HS-27A (cell line): ENCODE measurements around the gene UBR1.

Experiments used
- DNase-seq: peaks from one replicate; pipeline ENCODE4 v3.0.0-alpha.2; 2012; ENCODE audit warnings: low read depth, missing footprints

The UBR1 gene

DNA sequence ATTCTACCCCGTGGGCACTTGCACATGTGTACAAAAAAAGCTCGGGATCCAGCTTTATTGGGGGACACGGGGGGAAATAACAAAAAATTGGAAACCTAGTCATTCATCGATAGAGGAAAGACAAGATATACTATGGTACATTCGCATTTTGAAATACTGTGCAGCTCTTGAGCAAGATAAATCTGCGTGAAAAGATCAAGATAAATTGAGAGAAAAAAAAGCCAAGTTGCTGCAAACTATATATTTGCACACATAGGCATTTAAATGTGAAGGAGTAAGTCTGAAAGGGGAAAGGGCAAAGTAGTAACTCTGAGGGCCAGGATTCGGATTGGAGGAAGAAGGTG, 620 bp upstream of the UBR1 start:
- DNase-seq = no peak

- no peak for DNase-seq
These were observed 631 bp downstream of the UBR1 start for GRCh38 chr15:43105077-43105736.

- no peak for DNase-seq
These were observed 1.4 kb downstream of the UBR1 start for GRCh38 chr15:43104426-43104825.

- DNase-seq = no peak
These were observed 1.9 kb downstream of the UBR1 start for GRCh38 chr15:43103907-43104306.

DNA sequence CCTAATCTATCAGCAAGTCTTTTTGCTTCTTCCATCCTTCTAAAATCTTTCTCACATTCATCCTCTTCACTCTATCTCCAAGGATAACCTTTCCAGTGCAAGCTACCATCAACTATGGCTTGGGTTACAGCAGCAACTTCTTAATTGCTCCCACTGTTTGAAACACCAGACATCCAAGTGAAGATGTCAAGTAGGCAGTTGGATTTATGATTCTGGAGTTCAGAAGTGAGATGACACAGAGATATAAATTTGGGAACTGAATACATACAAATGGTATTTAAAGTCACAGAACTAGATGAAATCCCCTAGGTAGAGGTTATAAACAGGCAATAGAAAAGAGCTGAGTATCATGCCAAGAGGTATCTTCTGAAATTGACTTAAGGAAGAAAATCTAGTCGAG, 3.7 kb downstream of the UBR1 start:
- DNase-seq = no peak

DNA sequence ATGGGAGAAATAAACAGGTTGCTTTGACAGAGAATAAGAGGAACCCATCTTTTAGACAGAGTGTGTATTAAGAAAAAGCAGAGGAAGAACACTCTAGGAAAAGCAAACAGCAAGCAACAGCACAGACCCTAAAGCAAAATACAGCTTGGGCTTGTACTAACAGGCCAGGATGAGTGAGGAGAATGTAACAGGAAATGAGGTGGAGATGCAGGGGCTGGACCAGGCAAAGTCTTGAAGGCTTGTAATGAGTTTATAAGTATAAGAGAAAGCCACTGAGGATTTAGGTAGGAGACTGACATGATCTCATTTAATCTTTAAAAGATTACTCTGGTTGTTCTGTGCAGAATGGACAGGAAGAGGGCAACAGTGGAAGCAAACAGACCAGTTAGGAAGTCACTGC, 4.9 kb downstream of the UBR1 start:
- DNase-seq = no peak

- DNase-seq = no peak
These were observed 6.6 kb downstream of the UBR1 start for GRCh38 chr15:43099105-43099845.

GRCh38 chr15:43096411-43096810, 9.4 kb downstream of the UBR1 start:
- no peak for DNase-seq

DNA sequence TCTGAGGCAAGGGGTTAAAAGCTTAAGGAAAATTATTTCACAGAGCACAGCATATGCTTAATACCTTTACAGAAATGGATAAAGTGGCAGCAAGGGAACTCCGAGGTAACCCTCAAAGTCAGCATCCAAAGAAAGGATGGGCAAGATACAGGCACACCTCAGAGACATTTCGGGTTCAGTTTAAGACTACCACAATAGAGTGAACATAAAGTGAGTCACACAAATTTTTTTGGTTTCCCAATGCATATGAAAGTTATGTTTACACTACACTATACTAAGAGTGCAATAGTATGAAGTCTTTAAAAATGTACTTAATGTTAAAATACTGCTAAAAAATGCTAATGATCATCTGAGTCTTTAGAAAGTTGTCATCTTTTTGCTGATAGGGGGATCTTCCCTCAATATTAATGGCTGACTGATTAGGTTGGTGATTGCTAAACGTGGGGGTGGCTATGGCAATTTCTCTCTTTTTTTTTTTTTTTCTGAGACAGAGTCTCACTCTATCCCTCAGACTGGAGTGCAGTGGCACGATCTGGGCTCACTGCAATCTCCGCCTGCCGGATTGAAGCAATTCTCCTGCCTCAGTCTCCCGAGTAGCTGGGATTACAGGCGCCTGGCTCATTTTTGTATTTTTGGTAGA, 10.0 kb downstream of the UBR1 start:
- DNase-seq = peak; percentile 29

DNA sequence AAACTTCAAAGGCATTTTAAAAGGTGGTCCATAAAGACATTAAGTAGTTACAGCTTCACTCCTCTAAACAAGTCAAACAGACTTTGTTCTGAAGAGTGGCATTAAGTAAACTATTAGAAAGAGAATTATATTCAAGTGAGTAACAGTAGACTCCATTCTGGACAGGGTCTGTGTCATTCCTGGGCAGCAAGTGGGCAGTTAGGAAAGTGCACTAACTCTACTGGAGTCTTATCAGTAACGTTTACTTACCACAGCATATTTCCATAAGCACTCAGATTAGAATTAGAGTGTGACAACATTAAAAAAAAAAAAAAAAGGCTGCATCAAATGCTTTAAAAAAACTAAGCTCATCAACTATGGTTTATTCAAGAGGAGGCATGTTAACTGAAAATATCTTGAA, 10.6 kb downstream of the UBR1 start:
- peak; percentile 22 for DNase-seq

- no peak for DNase-seq
These were observed 11.3 kb downstream of the UBR1 start for GRCh38 chr15:43094416-43095030.

DNA sequence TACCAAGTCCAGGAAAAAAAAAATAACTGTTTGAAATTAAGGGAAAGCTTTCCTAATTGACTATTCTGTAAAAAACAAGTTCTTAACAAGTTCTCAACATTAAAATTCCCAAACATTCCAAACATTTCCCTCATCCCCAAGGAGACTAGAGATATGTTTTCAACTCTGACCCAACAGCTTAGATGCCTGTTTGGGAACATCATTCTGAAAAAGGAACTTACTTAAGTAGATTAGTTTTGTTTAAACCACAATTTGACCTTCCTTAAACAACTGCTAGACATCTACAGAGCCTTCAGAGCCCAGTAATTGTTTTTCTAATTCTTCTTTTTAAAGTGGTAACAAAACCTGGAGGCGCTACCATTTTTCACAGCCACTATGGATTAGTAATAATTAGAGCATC, 12.8 kb downstream of the UBR1 start:
- no peak for DNase-seq

DNA sequence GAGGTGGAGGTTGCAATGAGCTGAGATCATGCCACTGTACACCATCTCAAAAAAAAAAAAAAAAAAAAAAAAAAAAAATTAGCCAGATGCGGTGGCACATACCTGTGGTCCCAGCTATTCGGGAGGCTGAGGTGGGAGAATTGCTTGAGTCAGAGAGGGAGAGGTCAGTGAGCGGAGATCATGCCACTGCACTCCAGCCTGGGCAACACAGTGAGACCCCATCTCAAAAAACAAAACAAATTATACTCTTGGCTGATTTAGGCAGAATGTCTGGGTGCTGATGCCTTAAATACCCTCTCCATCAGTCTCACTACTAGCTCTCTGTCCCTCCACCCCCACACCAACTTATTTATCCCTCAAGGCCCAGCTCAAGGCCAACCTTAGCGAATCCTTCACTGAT, 14.0 kb downstream of the UBR1 start:
- DNase-seq = no peak

DNA sequence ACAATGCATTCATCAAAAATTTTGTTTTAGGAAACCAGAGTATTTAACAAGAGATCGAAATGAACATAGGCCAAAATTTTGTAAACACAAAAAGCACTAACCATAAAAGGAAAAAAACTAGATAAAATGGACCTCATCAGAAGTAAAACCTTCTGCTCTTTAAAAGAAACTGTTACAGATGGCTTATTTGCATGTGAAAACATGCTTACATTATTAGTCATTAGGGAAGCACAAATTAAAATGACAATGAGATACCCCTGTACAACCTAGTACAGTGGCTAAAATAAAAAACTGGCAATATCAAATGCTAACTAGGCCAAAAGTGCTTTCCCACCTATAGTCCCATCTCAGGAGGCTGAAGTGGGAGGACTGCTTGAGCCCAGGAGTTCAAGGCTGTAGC, 19.3 kb downstream of the UBR1 start:
- no peak for DNase-seq

DNA sequence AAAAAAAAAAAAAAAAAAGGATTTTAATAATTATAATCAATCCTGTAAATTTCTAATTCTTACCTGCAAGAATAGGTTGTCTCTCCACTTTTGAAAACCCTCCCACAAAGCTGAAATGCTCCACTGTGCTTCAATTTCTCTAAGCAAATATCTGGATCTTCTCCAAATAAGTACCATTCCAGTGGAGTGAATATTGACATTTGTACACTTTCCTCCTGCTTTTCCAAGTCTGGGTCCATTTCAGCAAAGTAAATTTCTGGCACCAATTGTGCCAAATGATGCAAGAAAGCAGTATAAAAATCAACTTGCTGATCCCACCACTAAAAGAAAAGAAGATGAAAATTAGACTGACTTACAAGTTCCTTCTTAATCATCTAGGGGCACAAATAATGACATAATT, 19.9 kb downstream of the UBR1 start:
- no peak for DNase-seq

GRCh38 chr15:43082509-43082908, 23.3 kb downstream of the UBR1 start:
- no peak for DNase-seq

DNA sequence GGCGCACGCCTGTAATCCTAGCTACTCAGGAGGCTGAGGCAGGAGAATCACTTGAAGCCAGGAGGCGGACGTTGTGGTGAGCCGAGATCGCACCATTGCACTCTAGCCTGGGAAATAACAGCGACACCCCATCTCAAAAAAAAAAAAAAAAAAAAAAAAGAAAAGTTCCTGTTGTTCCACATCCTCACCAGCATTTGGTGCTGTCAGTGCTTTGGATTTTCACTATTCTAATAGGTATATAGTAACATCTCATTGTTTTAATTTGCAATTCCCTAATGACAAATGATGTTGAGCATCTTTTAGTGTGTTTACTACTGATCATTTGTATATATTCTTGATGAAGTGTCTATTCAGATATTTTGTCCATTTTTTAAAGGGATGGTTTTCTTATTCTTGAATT, 24.6 kb downstream of the UBR1 start:
- no peak for DNase-seq

DNA sequence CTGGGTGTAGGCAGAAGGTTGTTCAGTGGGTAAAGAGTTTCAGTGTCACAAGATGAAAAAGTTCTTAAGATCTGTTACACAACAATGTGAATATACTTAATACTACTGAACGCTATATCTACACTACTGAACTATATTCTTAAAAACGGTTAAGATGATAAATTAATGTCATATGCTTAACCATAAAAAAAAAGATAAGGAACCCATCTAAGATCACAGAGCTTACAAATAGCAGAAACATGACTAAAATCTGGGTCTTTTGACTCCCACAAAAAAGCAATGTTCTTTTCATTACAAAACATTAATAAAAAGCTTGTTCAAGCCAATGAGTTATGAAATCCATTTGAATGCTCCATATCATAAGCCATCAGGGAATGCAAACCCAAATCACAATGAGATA, 34.4 kb downstream of the UBR1 start:
- no peak for DNase-seq

GRCh38 chr15:43070893-43071292, 34.9 kb downstream of the UBR1 start:
- no peak for DNase-seq

GRCh38 chr15:43070249-43070648, 35.6 kb downstream of the UBR1 start:
- DNase-seq = no peak

GRCh38 chr15:43067717-43068461, 37.9 kb downstream of the UBR1 start:
- DNase-seq = no peak

- no peak for DNase-seq
These were observed 49.1 kb downstream of the UBR1 start for GRCh38 chr15:43056696-43057095.
